ENCODE data around the gene AFAP1L1. TPM values are rescaled to one million over a fixed set of nuclear protein-coding genes. Genes with fewer than 3 reads are reported as not detected.

The AFAP1L1 gene
- total and polyA plus RNA-seq, 9 of the 15 experiments (the other 6 are each of a cell fraction or from before 2014, with no cell fraction given) = 0.01 to 0.12 (median 0.03) TPM; not detected in 4

- no peak for FAIRE-seq
- no peak overlapping the region for H2AFZ ChIP-seq (ENCODE audit: low read depth, low read length)
- H3K27ac ChIP-seq (ENCODE audit: extremely low read depth, low read depth, low read length) = no peak overlapping the region
- WGBS (ENCODE audit: insufficient coverage, low coverage, missing lambda C conversion rate) = 13% methylated on average over 5 of the region's 5 CpGs
- H3K9ac ChIP-seq (ENCODE audit: insufficient read depth in 1 of 2, low read depth in 2 of 2, low read length in 2 of 2) = no peak overlapping the region
- H3K4me1 ChIP-seq (replicated peaks in 1 of 2; ENCODE audit: control insufficient read depth in 2 of 2, insufficient read depth in 2 of 2, low read length in 2 of 2) = peaks cover 0 to 12% of the 10 kb centered on the region in 2 experiments; a peak in 1 of 5 replicates
- POLR2A ChIA-PET = interaction anchor here (0.8 kb wide), 1 partner anchor 15 kb away, joined by 3 read pairs; no protein-coding TSS in a partner anchor
- no peak overlapping the region for H3K4me3 ChIP-seq
- H4K20me1 ChIP-seq (replicated peaks; ENCODE audit: control insufficient read depth, insufficient read depth, low read length) = no peaks in the 10 kb centered on the region
- intact Hi-C loops (cut with micrococcal nuclease) (no loop called here), in situ Hi-C loops (cut with MboI) (loop anchor here (25.0 kb wide), 1 partner anchor 836 kb away; no protein-coding TSS in a partner anchor)
- H3K27me3 ChIP-seq (ENCODE audit: control insufficient read depth in 2 of 2, insufficient read depth in 2 of 2, low read length in 2 of 2) = peaks cover 22 to 45% of the 10 kb centered on the region in 2 experiments; a peak in 3 of 5 replicates
- CTCF ChIA-PET (ENCODE audit: low intra/inter-chr PET ratio) = interaction anchor here (1.0 kb wide), 1 partner anchor 542 kb away, joined by 3 read pairs; no protein-coding TSS in a partner anchor
- no peak for ATAC-seq
- no peaks in the 10 kb centered on the region for H3K9me1 ChIP-seq (ENCODE audit: control insufficient read depth, insufficient read depth, low read length)
- no peak for TF ChIP-seq ILF3 (IDR thresholded peaks at IDR 0.05; ENCODE audit: borderline replicate concordance)
- no peak for TF ChIP-seq MYNN (IDR thresholded peaks at IDR 0.05)
- no peak for TF ChIP-seq MYNN (CRISPR knock-in tag; IDR thresholded peaks at IDR 0.05)
- TF ChIP-seq BDP1 (IDR thresholded peaks at IDR 0.05; ENCODE audit: insufficient read depth, insufficient read length) = no peak
- TF ChIP-seq MTA1 (IDR thresholded peaks at IDR 0.05; ENCODE audit: borderline replicate concordance) = no peak
- no peak for TF ChIP-seq CBX3 (IDR thresholded peaks at IDR 0.05; ENCODE audit: borderline replicate concordance in 1 of 2, low read length in 2 of 2)
- TF ChIP-seq CTCFL (IDR thresholded peaks at IDR 0.05; ENCODE audit: borderline replicate concordance, insufficient read depth, low read depth, low read length, poor library complexity, severe bottlenecking) = no peak
- no peak for TF ChIP-seq CC2D1A (IDR thresholded peaks at IDR 0.05)
- no peak for TF ChIP-seq TAF9B (IDR thresholded peaks at IDR 0.05; ENCODE audit: partially characterized antibody)
- TF ChIP-seq PTRF (tag; IDR thresholded peaks at IDR 0.05) = no peak
- no peak for TF ChIP-seq PRPF4 (IDR thresholded peaks at IDR 0.05; ENCODE audit: insufficient read depth, low read depth, low read length, poor library complexity, severe bottlenecking)
- no peak for TF ChIP-seq CBFB (CRISPR knock-in tag; IDR thresholded peaks at IDR 0.05)
- no peak for TF ChIP-seq RBM25 (IDR thresholded peaks at IDR 0.05; ENCODE audit: low read depth, low read length, severe bottlenecking)
- TF ChIP-seq ESRRB (CRISPR knock-in tag; IDR thresholded peaks at IDR 0.05; ENCODE audit: borderline replicate concordance) = no peak
- no peak for TF ChIP-seq NR2C1 (IDR thresholded peaks at IDR 0.05)
- TF ChIP-seq NR2C1 (tag; IDR thresholded peaks at IDR 0.05) = no peak
- no peak for TF ChIP-seq BHLHE40 (IDR thresholded peaks at IDR 0.05; ENCODE audit: low read length)
- no peak for TF ChIP-seq ZKSCAN8 (CRISPR knock-in tag; IDR thresholded peaks at IDR 0.05)
- TF ChIP-seq MYBL2 (IDR thresholded peaks at IDR 0.05; ENCODE audit: low read depth) = no peak
- TF ChIP-seq MYBL2 (CRISPR knock-in tag; IDR thresholded peaks at IDR 0.05; ENCODE audit: borderline replicate concordance) = no peak
- H3K79me2 ChIP-seq (ENCODE audit: control insufficient read depth, insufficient read depth, low read length) = no peaks in the 10 kb centered on the region
- no peaks in the 10 kb centered on the region for H3K36me3 ChIP-seq (ENCODE audit: control insufficient read depth, insufficient read depth, low read length)
- no peak for DNase-seq (ENCODE audit: extremely low read depth in 1 of 4, low spot score in 3 of 4)
- H3K4me2 ChIP-seq (ENCODE audit: insufficient read depth, low read length) = no peak overlapping the region
- BruUV-seq (replicated peaks) = no TSS peak
- H3K9me3 ChIP-seq (replicated peaks; ENCODE audit: control insufficient read depth, insufficient read depth, low read depth, low read length) = peaks cover 4% of the 10 kb centered on the region; the same call in 1 of the 2 replicates
Measured at GRCh38 chr5:149273237-149273636, 1.6 kb downstream of the AFAP1L1 start.

Data from K562 (cell line).